LNCaP clone FGC (cell line): ENCODE data around the gene KRT33A.
"Not testable (repeated sequence)": the region's sequence is repeated elsewhere in the genome, so short reads cannot be mapped to it uniquely, and the experiment has no call there.

Source experiments
- DNase-seq: peaks from one replicate; pipeline ENCODE4 v3.0.0-alpha.2; 2011; ENCODE audit warnings: low read depth
- H3K4me3 ChIP-seq: 2 replicates; pipeline ENCODE4 v1.5.1; 2011; ENCODE audit warnings: mild to moderate bottlenecking, low read depth, low read length, control low read depth
- CTCF ChIP-seq: IDR thresholded peaks from 2 replicates; pipeline ENCODE4 v1.5.1; 2012; ENCODE audit warnings: mild to moderate bottlenecking; ENCODE audit not compliant: control insufficient read depth, insufficient read depth; ENCODE audit errors: extremely low read depth

KRT33A gene

GRCh38 chr17:41363881-41364280 lies 13.3 kb upstream of the KRT33A start:
- H3K4me3 ChIP-seq, result no peak overlapping the region
- TF ChIP-seq CTCF, result no peak
- DNase-seq, result no peak

GRCh38 chr17:41360296-41360995 lies 9.8 kb upstream of the KRT33A start:
- no peak overlapping the region for H3K4me3 ChIP-seq
- TF ChIP-seq CTCF, result no peak
- DNase-seq, result no peak

- no peak for TF ChIP-seq CTCF
- H3K4me3 ChIP-seq, result no peak overlapping the region
- DNase-seq, result no peak
These were observed 3.9 kb upstream of the KRT33A start for GRCh38 chr17:41354536-41354935.

GRCh38 chr17:41352597-41353366 lies 2.2 kb upstream of the KRT33A start:
- DNase-seq, result no peak
- TF ChIP-seq CTCF, result no peak
- H3K4me3 ChIP-seq, result no peak overlapping the region

- H3K4me3 ChIP-seq, result no peak overlapping the region
- TF ChIP-seq CTCF, result no peak
- DNase-seq, result no peak
These were observed 549 bp upstream of the KRT33A start for GRCh38 chr17:41351177-41351576.

- DNase-seq, result no peak
- H3K4me3 ChIP-seq, result no peak overlapping the region
- no peak for TF ChIP-seq CTCF
These were observed 2.5 kb downstream of the KRT33A start for GRCh38 chr17:41347869-41348760.

GRCh38 chr17:41346421-41346820 lies 4.2 kb downstream of the KRT33A start:
- not testable (repeated sequence) for DNase-seq, H3K4me3 ChIP-seq
